HG02759 (cell line): ENCODE results near the gene TMEM163.
A peak's percentile ranks its signal among the peaks of the same experiment; 100 is the strongest.
"Not testable (repeated sequence)": the region's sequence is repeated elsewhere in the genome, so short reads cannot be mapped to it uniquely, and the experiment has no call there.

Source experiments
- ATAC-seq: cut with Tn5 transposase; IDR thresholded peaks from one replicate; pipeline ENCODE4 v1.9.1; 2021; ENCODE audit warnings: mild to moderate bottlenecking, moderate library complexity; ENCODE audit not compliant: unreplicated experiment

TMEM163 gene

GRCh38 chr2:134723742-134724141, 4.9 kb upstream of the TMEM163 start:
- not testable (repeated sequence) for ATAC-seq

- ATAC-seq = no peak
Observed at GRCh38 chr2:134722728-134723127, 3.9 kb upstream of the TMEM163 start.

GRCh38 chr2:134721596-134721995, 2.8 kb upstream of the TMEM163 start:
- ATAC-seq = no peak

- peak; percentile 46 for ATAC-seq
Observed at GRCh38 chr2:134718023-134718816, 580 bp downstream of the TMEM163 start.

GRCh38 chr2:134717286-134718022, 1.3 kb downstream of the TMEM163 start:
- ATAC-seq = no peak

GRCh38 chr2:134716721-134717243, 2.0 kb downstream of the TMEM163 start:
- ATAC-seq = no peak

GRCh38 chr2:134715932-134716643, 2.7 kb downstream of the TMEM163 start:
- no peak for ATAC-seq

- no peak for ATAC-seq
Observed at GRCh38 chr2:134714228-134714627, 4.6 kb downstream of the TMEM163 start.

GRCh38 chr2:134713606-134714005, 5.2 kb downstream of the TMEM163 start:
- no peak for ATAC-seq

- ATAC-seq = no peak
Observed at GRCh38 chr2:134713176-134713575, 5.6 kb downstream of the TMEM163 start.

- no peak for ATAC-seq
Observed at GRCh38 chr2:134712736-134713135, 6.1 kb downstream of the TMEM163 start.

GRCh38 chr2:134712299-134712698, 6.5 kb downstream of the TMEM163 start:
- no peak for ATAC-seq

- no peak for ATAC-seq
Observed at GRCh38 chr2:134711692-134712091, 7.1 kb downstream of the TMEM163 start.

- ATAC-seq = no peak
Observed at GRCh38 chr2:134707330-134707676, 11.5 kb downstream of the TMEM163 start.

GRCh38 chr2:134706587-134707329, 12.0 kb downstream of the TMEM163 start:
- ATAC-seq = no peak

GRCh38 chr2:134705861-134706586, 12.8 kb downstream of the TMEM163 start:
- ATAC-seq = no peak

GRCh38 chr2:134704173-134704572, 14.6 kb downstream of the TMEM163 start:
- no peak for ATAC-seq

- ATAC-seq = no peak
Observed at GRCh38 chr2:134703426-134703825, 15.4 kb downstream of the TMEM163 start.

GRCh38 chr2:134700730-134701129, 18.1 kb downstream of the TMEM163 start:
- ATAC-seq = no peak

- no peak for ATAC-seq
Observed at GRCh38 chr2:134694411-134694810, 24.4 kb downstream of the TMEM163 start.
